Right atrium auricular region (tissue), 2 donors: ENCODE results near the gene GBF1. TPM values are rescaled to one million over a fixed set of nuclear protein-coding genes. Genes with fewer than 3 reads are reported as not detected.

Experiments
- DNase-seq: peaks from one replicate; pipeline ENCODE4 v3.0.0-alpha.2; 2019; ENCODE audit warnings: low spot score
- H3K27ac ChIP-seq, 2 donors: fragments of 200-600 bp; sonication (generic); 1 replicate in 1 of 2; 2 replicates in 1 of 2; pipeline ENCODE4 v1.5.1; 2016 to 2019
- H3K27me3 ChIP-seq, 2 donors: fragments of 200-600 bp; sonication (generic); one replicate each; pipeline versions ENCODE4 v1.5.1 to v1.6.0; 2017 to 2019
- H3K36me3 ChIP-seq: fragments of 200-600 bp; sonication (generic); one replicate; pipeline ENCODE4 v1.5.1; 2016
- H3K4me1 ChIP-seq, 2 donors: fragments of 200-600 bp; sonication (generic); one replicate each; pipeline versions ENCODE4 v1.5.1 to v1.6.0; 2017 to 2019
- H3K4me3 ChIP-seq, 2 donors: fragments of 200-600 bp; sonication (generic); 1 replicate in 1 of 2; 2 replicates in 1 of 2; pipeline ENCODE4 v1.5.1; 2017 to 2019; ENCODE audit warnings: mild to moderate bottlenecking in 1 of 2, moderate library complexity in 1 of 2
- H3K9me3 ChIP-seq, 2 donors: fragments of 200-600 bp; sonication (generic); one replicate each; pipeline ENCODE4 v1.5.1; 2019
- CTCF ChIP-seq, 2 donors: fragments of 200-600 bp; sonication (generic); IDR thresholded peaks; one replicate each; pipeline ENCODE4 v1.5.1; 2019; ENCODE audit warnings: antibody characterized with exemption in 2 of 2
- total RNA-seq, 2 donors: library from RNA; depleted of rRNA; stranded (reverse); fragments of >200 nt; gene quantifications; one replicate each; pipeline ENCODE4 v1.1.0, GENCODE V29; 2016

The GBF1 gene
- total RNA-seq, 2 donors from 2014 or later = 38.5 to 38.9 TPM

GRCh38 chr10:102395400-102396316 lies 150.3 kb downstream of the GBF1 start, which contains the start of gene NFKB2:
NFKB2 (plus strand) TSS chr10:102395705; CDS start chr10:102395960, 255 bp downstream.
- Histone ChIP-seq H3K4me3 (peak within 1 kb of the TSS; percentile 61 to 62), H3K27ac (peak within 1 kb of the TSS; percentile 94 to 95), H3K4me1 (peaks cover 0 to 45% of the 10 kb centered on the region in 2 donors), H3K9me3 (no peaks in the 10 kb centered on the region), H3K27me3 (no peaks in the 10 kb centered on the region), H3K36me3 (no peaks in the 10 kb centered on the region)
- no peak for TF ChIP-seq CTCF (IDR thresholded peaks at IDR 0.05)
- DNase-seq = peak; percentile 93

GRCh38 chr10:102396317-102396650 lies 151.0 kb downstream of the GBF1 start:
- Histone ChIP-seq H3K4me1 (peaks cover 0 to 45% of the 10 kb centered on the region in 2 donors), H3K9me3 (no peaks in the 10 kb centered on the region), H3K27me3 (no peaks in the 10 kb centered on the region), H3K36me3 (peaks cover 3% of the 10 kb centered on the region), H3K27ac (peak overlapping the region; percentile 94 to 95), H3K4me3 (peak overlapping the region; percentile 61 to 62)
- DNase-seq = no peak
- TF ChIP-seq CTCF (IDR thresholded peaks at IDR 0.05) = no peak

- Histone ChIP-seq H3K4me3 (peak overlapping the region in 1 of 2 donors; percentile 61), H3K27ac (peak overlapping the region; percentile 94 to 95)
- no peak for DNase-seq
Observed at GRCh38 chr10:102396730-102397151, 151.4 kb downstream of the GBF1 start.

GRCh38 chr10:102397222-102398171 lies 152.2 kb downstream of the GBF1 start:
- Histone ChIP-seq H3K9me3 (no peaks in the 10 kb centered on the region), H3K27ac (no peak overlapping the region), H3K27me3 (no peaks in the 10 kb centered on the region), H3K4me3 (no peak overlapping the region), H3K4me1 (peaks cover 0 to 45% of the 10 kb centered on the region in 2 donors), H3K36me3 (peaks cover 14% of the 10 kb centered on the region)
- no peak for DNase-seq
- TF ChIP-seq CTCF (IDR thresholded peaks at IDR 0.05) = no peak

More at GRCh38 chr10:102396730-102397151, 151.4 kb downstream of the GBF1 start:
- no peaks in the 10 kb centered on the region for H3K27me3 ChIP-seq
- H3K4me1 ChIP-seq = peaks cover 0 to 45% of the 10 kb centered on the region in 2 donors
- no peaks in the 10 kb centered on the region for H3K9me3 ChIP-seq
- H3K36me3 ChIP-seq = peaks cover 8% of the 10 kb centered on the region
- no peak for TF ChIP-seq CTCF (IDR thresholded peaks at IDR 0.05)

GRCh38 chr10:102398172-102399020 lies 153.1 kb downstream of the GBF1 start:
- Histone ChIP-seq H3K9me3 (no peaks in the 10 kb centered on the region), H3K4me1 (peaks cover 0 to 43% of the 10 kb centered on the region in 2 donors), H3K4me3 (peak overlapping the region in 1 of 2 donors; percentile 65), H3K27ac (peak overlapping the region; percentile 92 to 93), H3K27me3 (no peaks in the 10 kb centered on the region), H3K36me3 (peaks cover 14% of the 10 kb centered on the region)
- no peak for TF ChIP-seq CTCF (IDR thresholded peaks at IDR 0.05)
- no peak for DNase-seq
